Activated naive CD4-positive, alpha-beta T cell treated with anti-CD3 and anti-CD28 coated beads, Interleukin-2, amount 50 U/mL, for 16 hours (primary cell): ENCODE measurements around the gene CRADD.
"Not testable (repeated sequence)": the region's sequence is repeated elsewhere in the genome, so short reads cannot be mapped to it uniquely, and the experiment has no call there.

Experiments used
- DNase-seq: peaks from one replicate; pipeline ENCODE4 v3.0.0-alpha.2; 2020

The CRADD gene

GRCh38 chr12:93788853-93789252, 111.7 kb downstream of the CRADD start:
- DNase-seq = no peak

GRCh38 chr12:93789767-93790166, 112.6 kb downstream of the CRADD start:
- DNase-seq = no peak

DNA sequence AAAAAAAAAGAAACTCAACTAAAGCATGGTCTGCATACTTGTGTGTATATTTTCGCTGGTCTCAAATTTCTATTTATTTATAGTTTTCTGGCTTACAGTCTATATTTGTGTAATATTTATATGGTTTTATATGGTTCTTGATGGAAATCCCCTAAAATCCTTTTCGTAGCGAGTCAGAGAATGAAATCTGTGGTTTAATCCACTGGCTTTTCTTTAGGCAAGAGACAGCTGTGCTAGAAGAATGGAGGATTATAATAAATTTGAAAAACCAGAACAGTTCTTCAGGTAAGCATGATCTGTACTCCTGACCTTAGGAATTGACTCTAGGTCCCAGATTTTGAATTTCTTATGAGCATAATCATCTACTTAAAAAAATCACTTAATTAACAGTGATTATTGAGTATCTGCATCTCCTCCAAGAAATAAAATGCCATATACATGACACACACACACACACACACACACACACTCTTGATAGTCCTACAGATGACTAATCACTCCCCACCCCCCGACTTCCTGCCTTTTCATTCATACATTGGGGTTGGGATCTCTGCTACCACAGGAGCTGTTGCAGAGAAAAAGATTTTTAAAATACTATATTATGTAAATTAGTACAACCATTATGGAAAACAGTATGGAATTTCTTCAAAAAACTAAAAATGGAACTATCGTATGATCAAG, 113.4 kb downstream of the CRADD start:
- DNase-seq = peak; percentile 18

DNA sequence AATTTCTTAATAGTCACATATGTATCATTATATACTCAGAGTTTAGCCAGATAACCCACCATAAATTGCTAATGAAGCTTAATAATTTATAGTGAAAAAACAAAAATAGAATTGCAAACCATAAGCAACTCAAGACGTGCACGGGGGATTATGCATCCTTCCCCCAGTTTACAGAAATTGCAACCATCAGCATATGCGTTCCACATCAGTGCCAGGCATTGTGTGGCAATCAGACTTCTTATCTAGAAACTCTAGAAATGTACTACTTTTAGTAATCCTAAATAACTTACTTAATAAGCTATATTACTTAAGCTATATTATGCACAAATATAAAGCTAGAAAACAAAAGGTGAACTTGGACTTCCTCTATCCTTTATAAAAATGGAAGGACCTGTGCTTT, 115.8 kb downstream of the CRADD start:
- DNase-seq = no peak

DNA sequence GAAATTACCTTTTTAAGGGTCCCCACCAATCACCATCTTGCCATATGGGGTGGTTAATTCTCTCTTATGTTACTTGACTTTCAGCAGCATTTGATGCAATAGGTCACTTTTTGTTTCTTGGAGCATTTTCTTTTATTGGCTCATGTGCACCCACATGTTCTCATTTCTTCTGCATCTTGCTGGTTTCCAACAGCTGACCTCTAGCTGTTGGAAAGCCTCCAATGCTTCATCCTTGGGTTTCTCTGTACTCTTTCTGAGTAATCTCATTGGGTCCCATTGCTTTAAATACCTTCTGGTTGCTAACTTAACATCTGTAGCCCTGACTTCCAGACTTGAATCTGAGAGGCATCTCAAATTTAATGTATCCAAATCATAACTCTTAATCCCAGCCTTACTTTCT, 116.8 kb downstream of the CRADD start:
- DNase-seq = no peak

DNA sequence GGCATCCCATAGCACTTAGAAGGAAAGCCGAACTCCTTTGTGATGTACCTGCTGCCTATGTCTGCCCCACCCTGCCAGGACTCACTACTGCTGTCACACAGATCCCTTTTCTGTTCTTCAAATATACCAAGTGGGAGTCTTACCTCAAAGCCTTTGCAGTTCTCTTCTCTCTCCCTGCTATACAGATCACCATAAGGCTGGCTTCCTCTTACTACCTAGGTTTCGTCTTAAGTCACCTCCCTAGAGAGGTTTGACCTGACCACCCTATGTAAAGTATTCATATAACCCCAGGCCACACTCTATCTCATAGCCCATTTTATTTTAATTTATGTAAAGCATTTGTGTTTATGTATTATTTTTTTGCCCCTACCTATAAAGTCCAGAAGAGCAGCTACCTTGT, 117.6 kb downstream of the CRADD start:
- DNase-seq = no peak

DNA sequence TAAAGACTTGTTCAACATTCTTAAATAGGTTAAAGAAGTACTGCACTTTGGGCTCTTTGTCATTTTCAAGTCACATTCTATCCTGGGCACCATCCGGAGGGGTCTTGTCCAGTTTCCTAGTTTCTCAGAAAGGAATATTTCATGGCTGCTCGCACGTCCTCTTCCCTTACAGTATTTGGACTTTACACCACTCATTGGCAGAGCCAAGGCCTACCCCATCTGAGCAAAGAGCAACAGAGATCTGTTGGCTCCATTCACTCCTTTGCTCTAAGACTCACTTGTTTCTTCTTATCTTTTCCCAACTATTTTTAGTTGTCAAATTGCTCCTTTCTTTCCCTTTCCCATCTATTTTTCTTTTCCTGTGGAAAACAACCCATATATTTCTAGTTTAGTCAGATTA, 118.2 kb downstream of the CRADD start:
- DNase-seq = no peak

DNA sequence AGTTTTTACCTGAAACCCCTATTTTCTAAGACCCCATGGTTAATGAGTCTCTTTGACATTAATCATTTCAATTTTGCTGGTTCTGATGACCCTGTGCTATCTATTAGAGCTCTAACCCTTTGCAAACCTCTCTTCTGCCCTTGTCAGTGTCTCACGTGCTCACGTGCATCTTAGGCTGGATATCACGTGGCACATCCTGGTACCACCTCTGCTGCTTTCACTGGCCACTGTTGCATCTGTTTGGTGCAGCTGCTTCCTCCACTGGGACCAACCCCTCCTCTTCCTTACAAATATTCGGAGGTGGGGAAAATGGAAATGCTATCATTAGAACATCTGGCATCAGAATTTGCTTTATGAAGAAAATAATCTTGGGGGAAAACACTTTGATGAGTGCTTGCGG, 119.6 kb downstream of the CRADD start:
- DNase-seq = no peak

GRCh38 chr12:93798279-93799151, 121.3 kb downstream of the CRADD start:
- no peak for DNase-seq

DNA sequence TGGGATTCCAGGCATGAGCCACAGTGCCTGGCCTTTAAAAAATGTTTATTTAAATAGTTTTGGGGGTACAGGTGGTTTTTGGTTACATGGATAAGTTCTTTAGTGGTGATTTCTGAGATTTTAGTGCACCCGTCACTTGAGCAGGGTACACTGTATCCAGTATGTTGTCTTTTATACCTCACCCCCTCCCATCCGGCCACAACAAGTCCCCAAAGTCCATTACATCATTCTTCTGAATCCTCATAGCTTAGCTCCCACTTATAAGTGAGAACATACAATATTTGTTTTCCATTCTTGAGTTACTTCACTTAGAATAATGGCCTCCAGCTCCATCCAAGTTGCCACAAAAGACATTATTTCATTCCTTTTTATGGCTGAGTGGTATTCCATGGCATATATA, 124.5 kb downstream of the CRADD start:
- not testable (repeated sequence) for DNase-seq

DNA sequence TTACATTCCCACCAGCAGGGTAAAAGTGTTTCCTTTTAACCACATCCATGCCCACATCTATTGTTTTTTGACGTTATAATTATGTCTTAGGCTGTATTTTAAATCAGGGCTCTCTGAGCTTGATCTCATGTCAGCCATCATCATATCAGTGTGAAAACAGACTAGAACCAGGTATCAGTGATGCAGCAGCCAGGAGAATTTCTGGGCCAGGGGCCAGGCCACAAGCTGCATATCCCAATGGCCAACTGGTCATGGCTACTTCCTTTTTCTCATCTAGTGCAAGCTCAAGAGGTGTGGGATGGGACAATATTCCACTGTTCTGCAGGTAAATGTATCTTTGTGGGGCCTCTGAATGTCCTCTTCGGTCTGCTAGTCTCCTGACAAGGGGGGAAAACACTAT, 125.1 kb downstream of the CRADD start:
- no peak for DNase-seq

DNA sequence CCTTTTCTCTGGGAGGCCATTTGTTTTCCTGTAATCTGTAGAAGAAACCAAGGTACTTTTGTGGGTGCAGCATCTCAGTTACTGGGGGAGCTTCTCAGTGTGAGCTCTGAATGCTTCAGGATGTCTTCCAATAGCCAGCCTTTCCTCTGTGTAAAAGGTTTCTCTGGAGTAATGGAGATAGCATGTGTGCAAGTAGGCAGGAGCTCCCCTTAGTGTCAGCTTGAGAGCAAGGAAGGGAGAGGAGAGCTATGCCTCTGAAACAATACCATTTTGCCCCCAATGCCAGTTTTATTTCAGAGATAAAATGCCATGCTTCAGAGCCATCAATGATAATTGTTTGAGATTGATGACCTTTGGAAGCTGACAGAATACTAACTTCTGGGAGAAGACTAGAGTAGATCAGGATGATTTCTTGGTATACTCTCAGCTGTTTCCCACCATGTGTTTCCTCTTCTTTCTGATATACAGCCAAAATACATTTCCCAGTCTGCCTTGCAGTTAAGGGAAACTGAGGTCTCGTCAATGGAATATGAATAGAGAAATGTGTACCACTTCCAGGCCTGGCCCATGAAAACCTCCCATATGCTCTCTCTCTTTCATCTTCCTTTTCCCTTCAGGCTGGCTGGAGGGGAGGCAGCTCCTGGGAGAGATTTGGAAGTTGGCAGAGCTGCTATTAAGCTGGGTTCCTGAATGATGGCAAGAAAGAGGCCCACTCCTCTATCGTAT, 125.7 kb downstream of the CRADD start:
- no peak for DNase-seq

GRCh38 chr12:93803424-93803807, 126.2 kb downstream of the CRADD start:
- DNase-seq = no peak

DNA sequence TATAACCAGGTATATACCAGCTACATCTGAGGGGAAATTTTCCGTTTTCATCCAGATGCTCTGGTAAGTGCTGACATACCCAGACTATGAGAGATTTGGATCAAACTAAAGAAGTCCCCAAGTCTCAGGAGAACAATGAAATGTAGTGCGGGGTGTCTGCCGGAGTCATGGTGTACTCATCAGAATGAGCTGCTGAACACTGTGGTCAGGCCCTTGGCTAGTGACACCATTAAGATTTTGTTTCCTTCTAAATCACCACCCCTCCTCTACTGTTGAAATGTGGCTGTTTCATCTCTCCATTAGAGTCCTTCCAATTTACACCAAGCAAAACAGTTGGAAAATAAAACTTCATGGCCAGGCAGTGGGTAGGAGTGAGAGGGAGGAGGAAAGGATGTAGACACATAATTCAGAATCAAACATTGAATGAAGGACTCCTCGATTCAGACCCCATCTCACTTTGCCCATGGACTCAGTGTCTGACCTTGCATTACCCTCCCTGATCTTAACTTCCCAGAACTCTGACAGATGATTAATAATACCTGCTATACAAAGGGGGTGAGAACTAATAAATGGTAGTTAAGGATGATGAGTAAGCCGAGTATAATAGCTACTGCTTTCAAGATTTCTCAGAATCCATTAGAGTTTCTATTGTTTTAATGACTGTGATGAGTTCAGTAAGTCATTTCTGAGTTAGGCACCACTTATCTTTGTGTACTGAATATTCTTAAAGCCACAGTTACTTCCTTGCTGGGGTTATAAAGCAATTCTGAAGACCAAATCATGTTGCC, 127.4 kb downstream of the CRADD start:
- DNase-seq = no peak

GRCh38 chr12:93805736-93806141, 128.6 kb downstream of the CRADD start:
- DNase-seq = no peak

DNA sequence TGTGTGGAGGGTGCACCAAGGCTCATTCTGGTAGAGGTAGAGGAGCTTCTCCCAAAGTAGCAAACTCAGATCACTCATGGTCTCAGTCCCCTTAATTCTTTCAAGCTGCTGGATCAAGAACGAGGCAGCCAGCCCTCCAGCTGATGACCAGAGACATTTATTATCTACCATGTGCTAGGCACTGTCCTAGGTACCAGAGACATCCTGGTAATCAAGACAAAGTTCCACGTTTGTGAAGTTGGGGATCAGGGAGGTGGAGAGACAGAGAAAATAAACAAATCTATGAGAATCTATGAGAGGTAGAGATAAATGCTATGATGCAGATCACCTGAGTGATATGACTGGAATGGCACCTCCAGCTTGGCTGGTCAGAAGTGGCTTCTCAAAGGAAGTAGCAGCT, 130.2 kb downstream of the CRADD start:
- DNase-seq = no peak

DNA sequence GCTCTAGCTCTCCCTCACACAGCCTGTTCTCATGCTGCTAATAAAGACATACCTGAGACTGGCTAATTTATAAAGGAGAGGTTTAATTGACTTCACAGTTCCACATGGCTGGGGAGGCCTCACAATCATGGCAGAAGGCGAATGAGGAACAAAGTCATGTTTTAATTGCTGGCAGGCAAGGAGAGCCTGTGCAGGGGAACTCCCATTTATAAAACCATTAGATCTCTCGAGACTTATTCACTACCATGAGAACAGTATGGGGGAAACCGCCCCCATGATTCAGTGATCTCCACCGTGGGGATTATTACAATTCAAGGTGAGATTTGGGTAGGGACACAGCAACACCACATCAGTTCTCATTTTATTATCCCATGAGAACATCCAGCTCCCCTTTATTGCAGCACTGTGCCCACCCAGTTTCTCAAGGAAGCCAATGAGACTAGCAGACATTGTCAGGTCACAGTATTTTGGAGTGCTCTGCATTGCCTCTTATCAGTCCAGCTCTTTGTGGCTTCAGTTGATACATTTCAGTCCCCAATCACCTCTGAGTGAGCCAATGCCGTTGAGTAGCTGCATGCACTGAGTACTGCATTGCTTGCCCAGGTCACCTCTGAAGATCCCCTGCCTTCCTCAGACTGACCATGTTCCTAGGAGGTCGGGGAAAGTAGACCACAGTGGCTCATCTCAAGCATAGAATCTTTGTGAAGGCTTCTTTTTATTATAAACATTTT, 131.2 kb downstream of the CRADD start:
- DNase-seq = no peak

GRCh38 chr12:93812626-93813025, 135.5 kb downstream of the CRADD start:
- no peak for DNase-seq

- DNase-seq = no peak
Measured at GRCh38 chr12:93813186-93813585, 136.0 kb downstream of the CRADD start.

DNA sequence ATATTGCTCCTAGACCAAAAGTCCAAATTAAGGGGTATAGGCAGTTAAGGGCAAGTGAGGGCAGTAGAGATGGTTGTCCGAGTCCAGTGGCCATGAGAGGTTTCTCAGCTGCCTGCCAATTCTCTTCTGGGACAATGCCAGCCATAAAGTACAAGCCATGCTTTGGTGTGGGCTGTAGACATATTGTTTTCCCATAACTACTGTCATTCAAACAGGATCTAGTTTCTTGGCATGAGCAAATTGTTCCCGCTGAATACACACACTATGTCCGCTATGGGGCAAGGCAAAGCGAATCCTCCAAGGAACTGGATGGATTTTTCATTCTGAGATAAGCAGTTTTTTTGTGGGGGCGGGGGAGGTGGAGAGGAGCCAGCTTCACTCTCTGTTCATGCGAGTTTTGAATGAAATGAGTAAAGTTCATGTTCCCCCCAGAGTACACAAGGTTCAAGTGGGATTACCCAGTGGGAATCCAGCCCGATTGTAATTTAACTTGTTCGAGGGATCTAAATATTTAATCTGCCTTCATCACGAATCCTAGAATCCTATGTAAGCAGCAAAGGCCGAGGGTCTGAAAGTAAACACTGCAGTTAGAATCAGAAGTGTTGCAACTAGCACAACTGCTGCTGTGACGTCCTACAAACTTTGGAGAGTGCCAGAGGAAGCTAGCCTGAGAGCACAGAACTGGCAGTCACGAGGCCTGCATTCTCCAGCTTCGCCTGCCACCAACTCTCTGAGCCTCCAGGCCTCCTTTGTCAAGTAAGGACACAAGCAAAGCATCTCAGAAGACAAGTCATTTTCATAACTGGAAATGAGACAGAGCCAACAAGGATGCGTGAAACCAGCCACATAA, 137.0 kb downstream of the CRADD start:
- DNase-seq = no peak

- no peak for DNase-seq
Measured at GRCh38 chr12:93818488-93819049, 141.4 kb downstream of the CRADD start.
